Body of pancreas (tissue), 4 donors: Measurements from ENCODE around the gene GALP. TPM values are rescaled to one million over a fixed set of nuclear protein-coding genes. Genes with fewer than 3 reads are reported as not detected.
A peak's percentile ranks its signal among the peaks of the same experiment; 100 is the strongest.
"Not testable (repeated sequence)": the region's sequence is repeated elsewhere in the genome, so short reads cannot be mapped to it uniquely, and the experiment has no call there.

Experiments
- ATAC-seq: fragments of 150-250 bp; one replicate; pipeline ENCODE4 v1.9.1; 2016
- DNase-seq, 4 donors: peaks; one replicate each; pipeline ENCODE4 v3.0.0-alpha.2; 2019
- H3K27ac ChIP-seq, 4 donors: fragments of 200-600 bp; sonication (generic); 1 replicate in 3 of 4; 2 replicates in 1 of 4; pipeline versions ENCODE4 v1.5.1 to v1.6.1; 2016 to 2019; ENCODE audit warnings: mild to moderate bottlenecking in 1 of 4, mixed read lengths in 1 of 4, moderate library complexity in 1 of 4
- H3K27me3 ChIP-seq, 2 donors: fragments of 200-600 bp; sonication (generic); one replicate each; pipeline ENCODE4 v1.6.0; 2016; ENCODE audit warnings: mild to moderate bottlenecking in 1 of 2
- H3K36me3 ChIP-seq, 2 donors: fragments of 200-600 bp; sonication (generic); replicated peaks in 1 of 2; 2 replicates each; pipeline ENCODE4 v1.5.1; 2016; ENCODE audit warnings: low read depth in 2 of 2; ENCODE audit not compliant: insufficient read depth in 1 of 2
- H3K4me1 ChIP-seq: fragments of 200-600 bp; sonication (generic); one replicate; pipeline ENCODE4 v1.6.0; 2016
- H3K4me3 ChIP-seq, 2 donors: fragments of 200-600 bp; sonication (generic); 1 replicate in 1 of 2; 2 replicates in 1 of 2; pipeline ENCODE4 v1.5.1; 2016 to 2019
- H3K9me3 ChIP-seq, 3 donors: fragments of 200-600 bp; sonication (generic); 1 replicate in 2 of 3; 2 replicates in 1 of 3; pipeline ENCODE4 v1.5.1; 2016
- POLR2A ChIP-seq, 3 donors: fragments of 450-650 bp; IDR thresholded peaks; one replicate each; pipeline ENCODE4 v1.6.1; 2016; ENCODE audit warnings: antibody characterized with exemption in 3 of 3, mild to moderate bottlenecking in 2 of 3
- WGBS, 2 donors: methylation state at CpG; one replicate each; pipeline ENCODE4 v1.1.5; 2017; 5-methylcytosine and 5-hydroxymethylcytosine counted together
- intact Hi-C: fragments of 100-400 bp; cut with DNase I; formaldehyde crosslinking; loops from one replicate; pipeline ENCODE4 v1.15.1; 2023
- small RNA-seq: library from RNA; depleted of rRNA; stranded (forward); fragments of <200 nt; gene quantifications from one replicate; pipeline ENCODE3, GENCODE V24; 2016
- total RNA-seq, 2 donors: library from RNA; depleted of rRNA; stranded (reverse); fragments of >200 nt; gene quantifications; one replicate each; pipeline ENCODE4 v1.1.0, GENCODE V29; 2016
- TF ChIP-seq, protein P1 (sequence below), 7 experiments: fragments of 450-650 bp in 4 of 7; fragments of 200-600 bp in 3 of 7; sonication (generic) in 3 of 7; IDR thresholded peaks; one replicate each; pipeline ENCODE4 v1.5.1; 2016 to 2019; ENCODE audit warnings: antibody characterized with exemption in 7 of 7

The GALP gene
- total RNA-seq, 2 donors from 2014 or later: not detected

- TF ChIP-seq, protein P1, sequence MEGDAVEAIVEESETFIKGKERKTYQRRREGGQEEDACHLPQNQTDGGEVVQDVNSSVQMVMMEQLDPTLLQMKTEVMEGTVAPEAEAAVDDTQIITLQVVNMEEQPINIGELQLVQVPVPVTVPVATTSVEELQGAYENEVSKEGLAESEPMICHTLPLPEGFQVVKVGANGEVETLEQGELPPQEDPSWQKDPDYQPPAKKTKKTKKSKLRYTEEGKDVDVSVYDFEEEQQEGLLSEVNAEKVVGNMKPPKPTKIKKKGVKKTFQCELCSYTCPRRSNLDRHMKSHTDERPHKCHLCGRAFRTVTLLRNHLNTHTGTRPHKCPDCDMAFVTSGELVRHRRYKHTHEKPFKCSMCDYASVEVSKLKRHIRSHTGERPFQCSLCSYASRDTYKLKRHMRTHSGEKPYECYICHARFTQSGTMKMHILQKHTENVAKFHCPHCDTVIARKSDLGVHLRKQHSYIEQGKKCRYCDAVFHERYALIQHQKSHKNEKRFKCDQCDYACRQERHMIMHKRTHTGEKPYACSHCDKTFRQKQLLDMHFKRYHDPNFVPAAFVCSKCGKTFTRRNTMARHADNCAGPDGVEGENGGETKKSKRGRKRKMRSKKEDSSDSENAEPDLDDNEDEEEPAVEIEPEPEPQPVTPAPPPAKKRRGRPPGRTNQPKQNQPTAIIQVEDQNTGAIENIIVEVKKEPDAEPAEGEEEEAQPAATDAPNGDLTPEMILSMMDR (IDR thresholded peaks at IDR 0.05): peak in 4 of 7 experiments; percentile 6 to 27 (median 16)
- H3K27ac ChIP-seq, intact Hi-C loops, ATAC-seq, H3K27me3 ChIP-seq, H3K4me3 ChIP-seq, H3K36me3 ChIP-seq, H3K9me3 ChIP-seq: not testable (repeated sequence)
- peaks cover 11% of the 10 kb centered on the region for H3K4me1 ChIP-seq
- DNase-seq: peak in 2 of 4 donors; percentile 6 to 7
- WGBS, 2 donors: 53 to 54% methylated on average over 9 of the region's 9 CpGs
These were observed 45.6 kb downstream of the GALP start for GRCh38 chr19:56221442-56221841.

- peaks cover 0 to 4% of the 10 kb centered on the region in 2 donors for H3K36me3 ChIP-seq
- no peak overlapping the region for H3K27ac ChIP-seq
- ATAC-seq (no peak), DNase-seq (no peak)
- TF ChIP-seq POLR2A (IDR thresholded peaks at IDR 0.05): no peak
- TF ChIP-seq, protein P1 (IDR thresholded peaks at IDR 0.05): no peak
- H3K4me1 ChIP-seq: peaks cover 10% of the 10 kb centered on the region
- H3K9me3 ChIP-seq: no peaks in the 10 kb centered on the region
- 86 to 92% methylated on average over 14 of the region's 14 CpGs for WGBS, 2 donors
- intact Hi-C loops: no loop called here
- H3K4me3 ChIP-seq: no peak overlapping the region
- no peaks in the 10 kb centered on the region for H3K27me3 ChIP-seq
These were observed 46.0 kb downstream of the GALP start for GRCh38 chr19:56221851-56222250.

DNA sequence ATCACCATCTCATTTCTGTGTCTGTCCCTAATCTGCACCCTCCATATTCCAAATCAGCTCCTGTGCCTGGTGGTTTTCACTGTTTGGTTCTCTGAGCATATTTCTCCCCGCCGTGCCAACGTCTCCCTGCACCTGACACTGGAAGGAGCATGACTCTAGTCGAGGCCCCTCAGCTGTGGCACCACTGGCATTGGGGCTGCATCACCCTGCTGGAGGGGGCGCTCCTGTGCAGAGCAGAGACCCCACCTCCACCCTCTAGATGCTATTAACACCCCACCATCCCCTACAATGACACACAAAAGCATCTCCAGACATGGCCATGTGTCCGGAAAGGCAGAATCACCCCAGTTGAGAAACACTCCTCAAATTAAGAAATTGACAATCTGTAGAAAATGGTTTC lies 47.1 kb downstream of the GALP start:
- DNase-seq (no peak), ATAC-seq (no peak)
- Histone ChIP-seq H3K27ac (no peak overlapping the region), H3K36me3 (peaks cover 0 to 4% of the 10 kb centered on the region in 2 donors), H3K9me3 (no peaks in the 10 kb centered on the region), H3K4me1 (no peaks in the 10 kb centered on the region), H3K27me3 (no peaks in the 10 kb centered on the region), H3K4me3 (no peak overlapping the region)
- intact Hi-C loops: no loop called here
- TF ChIP-seq POLR2A (IDR thresholded peaks at IDR 0.05): no peak
- TF ChIP-seq, protein P1 (IDR thresholded peaks at IDR 0.05): no peak
- WGBS, 2 donors: 67 to 84% methylated on average over 5 to 6 of the region's 6 CpGs

GRCh38 chr19:56223481-56223880 lies 47.7 kb downstream of the GALP start:
- Histone ChIP-seq H3K27ac (no peak overlapping the region), H3K27me3 (no peaks in the 10 kb centered on the region), H3K9me3 (no peaks in the 10 kb centered on the region), H3K36me3 (peaks cover 0 to 4% of the 10 kb centered on the region in 2 donors), H3K4me1 (no peaks in the 10 kb centered on the region), H3K4me3 (no peak overlapping the region)
- TF ChIP-seq POLR2A (IDR thresholded peaks at IDR 0.05): no peak
- TF ChIP-seq, protein P1 (IDR thresholded peaks at IDR 0.05): no peak
- 71 to 79% methylated on average over 9 of the region's 9 CpGs for WGBS, 2 donors
- ATAC-seq: no peak
- intact Hi-C loops: no loop called here
- no peak for DNase-seq

Small RNA genes within 50 kb of the gene (small RNA-seq; reads per million reads assigned to genes)
- not detected for gene AC024580.2

Other genes starting within 250 kb of the GALP start
- gene NLRP13, start 243.7 kb upstream of the GALP start, total RNA-seq: not detected
- not detected for gene NLRP8, start 228.2 kb upstream of the GALP start, total RNA-seq
- not detected for gene NLRP5, start 189.2 kb upstream of the GALP start, total RNA-seq
- 10 to 100 TPM; 12.7 to 21.1 TPM for gene ZNF787, start 54.7 kb upstream of the GALP start, total RNA-seq
- 10 to 100 TPM; 50.3 to 95.9 TPM for gene ZNF444, start 34.7 kb upstream of the GALP start, total RNA-seq
- not detected for gene ZSCAN5B, start 21.8 kb downstream of the GALP start, total RNA-seq
- gene ZSCAN5C, start 26.3 kb downstream of the GALP start, total RNA-seq: not detected
- gene EDDM13, start 96.7 kb downstream of the GALP start, total RNA-seq: not detected
- gene ZSCAN5A, start 138.8 kb downstream of the GALP start, total RNA-seq: 1 to 10 TPM; 4.9 to 7.3 TPM
- 1 to 10 TPM; 2.0 to 2.3 TPM for gene ZNF582, start 217.5 kb downstream of the GALP start, total RNA-seq
- gene ZNF583, start 228.3 kb downstream of the GALP start, total RNA-seq: 1 to 10 TPM; 2.6 to 3.6 TPM